Liver (tissue), 9 donors: ENCODE results near the gene NAA16. TPM values are rescaled to one million over a fixed set of nuclear protein-coding genes. Genes with fewer than 3 reads are reported as not detected.

Experiments
- DNase-seq: peaks from one replicate; pipeline ENCODE4 v3.0.0-alpha.2; 2017; ENCODE audit warnings: low spot score
- H3K27ac ChIP-seq, 2 donors: one replicate each; pipeline ENCODE4 v1.7.0; 2013; ENCODE audit warnings: inconsistent platforms in 2 of 2, low read length in 2 of 2, control low read depth in 1 of 2, low read depth in 1 of 2, mild to moderate bottlenecking in 1 of 2
- H3K27me3 ChIP-seq, 4 donors: one replicate each; pipeline versions ENCODE4 v1.6.1 to v1.7.0; 2013; ENCODE audit warnings: low read length in 3 of 4, inconsistent platforms in 1 of 4, mild to moderate bottlenecking in 1 of 4, moderate library complexity in 1 of 4; ENCODE audit not compliant: control insufficient read depth in 4 of 4, insufficient read depth in 4 of 4
- H3K36me3 ChIP-seq, 4 donors: one replicate each; pipeline versions ENCODE4 v1.6.1 to v1.7.0; 2013; ENCODE audit warnings: low read length in 3 of 4, mild to moderate bottlenecking in 3 of 4, low read depth in 1 of 4, moderate library complexity in 1 of 4; ENCODE audit not compliant: control insufficient read depth in 4 of 4, insufficient read depth in 3 of 4
- H3K4me1 ChIP-seq, 4 donors: one replicate each; pipeline versions ENCODE4 v1.6.1 to v1.7.0; 2013; ENCODE audit warnings: low read length in 3 of 4, mild to moderate bottlenecking in 3 of 4, moderate library complexity in 1 of 4; ENCODE audit not compliant: control insufficient read depth in 4 of 4, insufficient read depth in 4 of 4
- H3K4me3 ChIP-seq, 3 donors: one replicate each; pipeline versions ENCODE4 v1.6.1 to v1.7.0; 2013; ENCODE audit warnings: low read length in 3 of 3, control low read depth in 1 of 3, low read depth in 1 of 3, mild to moderate bottlenecking in 1 of 3
- H3K9ac ChIP-seq, 2 donors: one replicate each; pipeline ENCODE4 v1.7.0; 2013; ENCODE audit warnings: low read length in 2 of 2, mild to moderate bottlenecking in 2 of 2, moderate library complexity in 2 of 2, control low read depth in 1 of 2, low read depth in 1 of 2
- H3K9me3 ChIP-seq, 4 donors: one replicate each; pipeline versions ENCODE4 v1.6.1 to v1.7.0; 2013; ENCODE audit warnings: low read length in 3 of 4; ENCODE audit not compliant: control insufficient read depth in 4 of 4
- ATF3 ChIP-seq: IDR thresholded peaks from 2 replicates; pipeline ENCODE4 v1.6.1; 2016; ENCODE audit warnings: antibody characterized with exemption
- CTCF ChIP-seq: fragments of 150-350 bp; IDR thresholded peaks from 2 replicates; pipeline ENCODE4 v1.5.1; 2017; ENCODE audit warnings: improper control_type of control experiment, low read depth, low read length; ENCODE audit not compliant: missing input control
- EGR1 ChIP-seq, 2 donors: IDR thresholded peaks; 2 replicates each; pipeline ENCODE4 v1.6.1; 2016 to 2018; ENCODE audit warnings: antibody characterized with exemption in 2 of 2, low read depth in 2 of 2
- FOXA1 ChIP-seq: IDR thresholded peaks from 2 replicates; pipeline ENCODE4 v1.6.1; 2016; ENCODE audit warnings: antibody characterized with exemption
- FOXA2 ChIP-seq: IDR thresholded peaks from 2 replicates; pipeline ENCODE4 v1.6.1; 2016; ENCODE audit warnings: antibody characterized with exemption
- GABPA ChIP-seq, 2 donors: IDR thresholded peaks in 1 of 2; conservative IDR thresholded peaks in 1 of 2; 2 replicates each; pipeline ENCODE4 v1.6.1; 2016; ENCODE audit warnings: antibody characterized with exemption in 2 of 2, mild to moderate bottlenecking in 1 of 2, moderate library complexity in 1 of 2
- HNF4A ChIP-seq, 2 donors: conservative IDR thresholded peaks; 2 replicates each; pipeline ENCODE4 v1.6.1; 2016; ENCODE audit warnings: antibody characterized with exemption in 2 of 2, mild to moderate bottlenecking in 2 of 2
- HNF4G ChIP-seq: IDR thresholded peaks from 2 replicates; pipeline ENCODE4 v1.6.1; 2016; ENCODE audit warnings: antibody characterized with exemption
- MAX ChIP-seq: IDR thresholded peaks from 2 replicates; pipeline ENCODE4 v1.6.1; 2016; ENCODE audit warnings: antibody characterized with exemption
- NR2F2 ChIP-seq: IDR thresholded peaks from 2 replicates; pipeline ENCODE4 v1.6.1; 2016; ENCODE audit warnings: antibody characterized with exemption
- RAD21 ChIP-seq, 2 donors: IDR thresholded peaks; 2 replicates each; pipeline ENCODE4 v1.6.1; 2016; ENCODE audit warnings: antibody characterized with exemption in 2 of 2, mild to moderate bottlenecking in 2 of 2
- REST ChIP-seq: IDR thresholded peaks from 2 replicates; pipeline ENCODE4 v1.6.1; 2016; ENCODE audit warnings: antibody characterized with exemption, mild to moderate bottlenecking
- RXRA ChIP-seq, 2 donors: IDR thresholded peaks; 2 replicates each; pipeline ENCODE4 v1.6.1; 2017 to 2018; ENCODE audit warnings: antibody characterized with exemption in 2 of 2, mild to moderate bottlenecking in 1 of 2
- SP1 ChIP-seq: IDR thresholded peaks from 2 replicates; pipeline ENCODE4 v1.6.1; 2018; ENCODE audit warnings: antibody characterized with exemption, mild to moderate bottlenecking
- TAF1 ChIP-seq: conservative IDR thresholded peaks from 2 replicates; pipeline ENCODE4 v1.6.1; 2016; ENCODE audit warnings: antibody characterized with exemption, mild to moderate bottlenecking
- YY1 ChIP-seq: IDR thresholded peaks from 2 replicates; pipeline ENCODE4 v1.6.1; 2016; ENCODE audit warnings: antibody characterized with exemption, mild to moderate bottlenecking
- ZBTB33 ChIP-seq: IDR thresholded peaks from 2 replicates; pipeline ENCODE4 v1.6.1; 2016; ENCODE audit warnings: antibody characterized with exemption
- WGBS: extraction: QIAGEN DNeasy Blood & Tissue Kit; methylation state at CpG from one replicate; pipeline ENCODE4 v1.1.7; 2013; 5-methylcytosine and 5-hydroxymethylcytosine counted together
- polyA plus RNA-seq, 2 donors: library from polyadenylated mRNA; stranded (reverse) in 1 of 2; unstranded in 1 of 2; fragments of 200-250 nt in 1 of 2; fragments of >200 nt in 1 of 2; fragmentation: Nextera tagmentation in 1 of 2; extraction: Ambion mirVana in 1 of 2; gene quantifications; one replicate each; pipeline versions ENCODE4 v1.2.1 to v1.2.3, GENCODE V29; 2013 to 2015
- total RNA-seq, 2 donors: library from RNA; depleted of rRNA; stranded (reverse); fragments of >200 nt; gene quantifications; one replicate each; pipeline ENCODE4 v1.2.3, GENCODE V29; 2014
- donor health status: healthy.
- donor health status: healthy.
- donor health status: healthy.
- donor health status: healthy.
- donor health status: healthy.

NAA16 gene
- total and polyA plus RNA-seq, 4 donors = 2.6 to 11.5 (median 9.2) TPM

- TF ChIP-seq RAD21 (IDR thresholded peaks at IDR 0.05) (no peak), NR2F2 (no peak), YY1 (no peak), FOXA1 (no peak), FOXA2 (no peak), EGR1 (IDR thresholded peaks at IDR 0.05; ENCODE audit: low read depth in 2 of 2) (no peak), RXRA (IDR thresholded peaks at IDR 0.05) (no peak), TAF1 (no peak), HNF4A (conservative IDR thresholded peaks at IDR 0.05) (no peak)
- peaks cover 0 to 17% (median 10%) of the 10 kb centered on the region in 4 donors for H3K36me3 ChIP-seq
These were observed 66.4 kb downstream of the NAA16 start for GRCh38 chr13:41377446-41377845.

GRCh38 chr13:41382431-41382830 is 71.4 kb downstream of the NAA16 start:
- H3K9ac ChIP-seq = no peak overlapping the region
- no peak overlapping the region for H3K27ac ChIP-seq
- no peaks in the 10 kb centered on the region for H3K27me3 ChIP-seq
- H3K9me3 ChIP-seq = no peaks in the 10 kb centered on the region
- DNase-seq = no peak
- H3K4me1 ChIP-seq = no peaks in the 10 kb centered on the region
- H3K36me3 ChIP-seq = no peaks in the 10 kb centered on the region
- H3K4me3 ChIP-seq = no peak overlapping the region
- 74% methylated on average over 4 of the region's 4 CpGs for WGBS
- TF ChIP-seq MAX (no peak), YY1 (no peak), ZBTB33 (no peak), RAD21 (IDR thresholded peaks at IDR 0.05) (no peak), SP1 (no peak), FOXA1 (no peak), ATF3 (no peak), EGR1 (IDR thresholded peaks at IDR 0.05; ENCODE audit: low read depth in 2 of 2) (no peak), FOXA2 (no peak)

More at GRCh38 chr13:41377446-41377845, 66.4 kb downstream of the NAA16 start:
- H3K27ac ChIP-seq = no peak overlapping the region
- 97% methylated on average over 5 of the region's 5 CpGs for WGBS
- no peak overlapping the region for H3K9ac ChIP-seq
- no peak overlapping the region for H3K4me3 ChIP-seq
- H3K9me3 ChIP-seq = no peaks in the 10 kb centered on the region
- H3K27me3 ChIP-seq = no peaks in the 10 kb centered on the region
- DNase-seq = no peak
- no peaks in the 10 kb centered on the region for H3K4me1 ChIP-seq

- H3K9ac ChIP-seq = no peak overlapping the region
- WGBS = 65% methylated on average over 3 of the region's 3 CpGs
- no peaks in the 10 kb centered on the region for H3K36me3 ChIP-seq
- no peak for DNase-seq
- H3K4me1 ChIP-seq = no peaks in the 10 kb centered on the region
- H3K4me3 ChIP-seq = no peak overlapping the region
- H3K27me3 ChIP-seq = no peaks in the 10 kb centered on the region
- no peak overlapping the region for H3K27ac ChIP-seq
- H3K9me3 ChIP-seq = no peaks in the 10 kb centered on the region
- TF ChIP-seq RAD21 (IDR thresholded peaks at IDR 0.05) = no peak
- no peak for TF ChIP-seq ATF3
- TF ChIP-seq HNF4A (conservative IDR thresholded peaks at IDR 0.05) = no peak
- TF ChIP-seq MAX = no peak
- TF ChIP-seq CTCF = no peak
- no peak for TF ChIP-seq NR2F2
- no peak for TF ChIP-seq FOXA1
- TF ChIP-seq REST = no peak
- no peak for TF ChIP-seq FOXA2
- TF ChIP-seq RXRA (IDR thresholded peaks at IDR 0.05) = no peak
- no peak for TF ChIP-seq ZBTB33
- no peak for TF ChIP-seq GABPA (IDR thresholded peaks at IDR 0.05 in 1 of 2, conservative IDR thresholded peaks at IDR 0.05 in 1 of 2)
- TF ChIP-seq HNF4G = no peak
These were observed 72.3 kb downstream of the NAA16 start for GRCh38 chr13:41383386-41383785.
